Measurements from ENCODE around the gene IPO13. TPM values are rescaled to one million over a fixed set of nuclear protein-coding genes. Genes with fewer than 3 reads are reported as not detected.
A peak's percentile ranks its signal among the peaks of the same experiment; 100 is the strongest.

Gene IPO13
- 26.3 and 26.6 TPM in 2 replicates for total RNA-seq

DNA sequence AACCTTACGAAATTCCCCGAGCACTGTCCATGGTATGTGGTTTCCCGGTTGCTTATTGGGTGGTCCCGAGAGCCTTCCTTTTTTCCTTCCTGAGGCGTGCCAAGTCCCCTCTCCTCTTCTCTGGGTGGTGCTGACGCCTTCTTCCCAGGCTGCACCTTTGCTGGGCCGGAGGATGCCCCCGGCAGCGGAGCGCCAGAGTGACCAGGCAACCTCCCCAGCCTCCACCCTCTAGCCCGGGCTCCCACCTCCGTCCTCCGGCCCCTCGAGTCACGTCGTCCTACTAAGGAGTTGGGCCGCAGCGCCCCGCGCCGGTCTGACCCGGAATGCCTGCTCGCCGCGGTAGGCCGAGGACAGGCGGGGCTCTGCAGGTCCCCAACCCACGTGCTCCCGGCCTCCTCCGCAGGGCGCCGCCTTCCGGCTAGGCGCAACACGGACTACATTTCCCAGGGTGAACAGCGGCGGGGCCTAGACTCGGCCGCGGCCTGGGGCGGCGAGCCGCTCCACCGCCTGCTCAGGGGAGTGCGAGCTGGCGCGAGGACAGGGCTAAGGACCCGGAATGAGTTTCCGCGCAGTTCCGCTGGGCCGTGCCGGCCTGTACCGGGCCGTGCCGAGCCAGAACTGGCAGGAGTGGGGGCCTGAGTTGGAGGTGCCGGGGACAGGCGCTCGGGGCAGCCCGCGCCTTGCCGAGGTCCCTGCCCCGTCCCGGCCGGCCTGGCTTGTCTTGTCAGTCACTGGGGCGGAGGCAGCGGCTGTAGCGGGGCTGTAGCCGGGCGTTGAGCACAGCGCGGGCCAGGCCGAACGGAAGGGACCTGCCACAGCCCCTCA is at the start of gene IPO13:
IPO13 (plus strand) TSS at position 715 of the 825 bp plus-strand sequence. CDS start 651 bp downstream, outside the sequence.
- Mint-ChIP-seq H3K9me3 (no peaks in the 10 kb centered on the region), H3K27ac (peak within 1 kb of the TSS; percentile 97), H3K4me3 (peak within 1 kb of the TSS; percentile 99), H3K36me3 (ENCODE audit: low read depth) (peaks cover 22% of the 10 kb centered on the region), H3K27me3 (no peaks in the 10 kb centered on the region), H3K4me1 (peaks cover 44% of the 10 kb centered on the region)
- peak; percentile 99 for DNase-seq
- intact Hi-C loops (cut with micrococcal nuclease), result loop anchor here (1.0 to 2.0 kb wide), 9 partner anchors 23 to 684 kb away; partner anchors contain the start of genes ATP6V0B, CCDC24, KDM4A and ST3GAL3

DNA sequence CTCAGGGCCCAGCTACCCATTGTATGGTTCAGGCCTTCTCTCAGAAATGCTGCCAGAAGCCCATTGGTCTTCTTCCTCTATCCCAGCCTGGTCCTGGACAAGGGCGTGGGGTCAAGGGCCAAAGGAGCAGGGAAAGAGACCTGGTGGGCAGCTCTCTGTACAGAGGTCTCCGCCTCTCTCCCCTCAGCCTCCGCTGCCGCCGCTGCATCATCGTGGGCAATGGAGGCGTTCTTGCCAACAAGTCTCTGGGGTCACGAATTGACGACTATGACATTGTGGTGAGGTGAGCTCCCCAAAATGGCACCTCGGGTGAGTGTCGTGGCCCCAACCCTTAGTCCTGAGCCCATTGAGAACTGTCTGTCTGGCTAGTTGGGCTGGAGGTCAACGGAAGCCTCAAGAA is 47.8 kb upstream of the IPO13 start:
- H3K27me3 Mint-ChIP-seq, result no peaks in the 10 kb centered on the region
- H3K4me3 Mint-ChIP-seq, result no peak overlapping the region
- H3K36me3 Mint-ChIP-seq (ENCODE audit: low read depth), result peaks cover 7% of the 10 kb centered on the region
- no peaks in the 10 kb centered on the region for H3K9me3 Mint-ChIP-seq
- intact Hi-C loops (cut with micrococcal nuclease), result no loop called here
- DNase-seq, result no peak
- H3K27ac Mint-ChIP-seq, result no peak overlapping the region
- H3K4me1 Mint-ChIP-seq, result no peaks in the 10 kb centered on the region

- Mint-ChIP-seq H3K36me3 (ENCODE audit: low read depth) (peaks cover 7% of the 10 kb centered on the region), H3K4me3 (no peak overlapping the region), H3K4me1 (no peaks in the 10 kb centered on the region), H3K9me3 (no peaks in the 10 kb centered on the region), H3K27me3 (no peaks in the 10 kb centered on the region), H3K27ac (no peak overlapping the region)
- DNase-seq, result no peak
- intact Hi-C loops (cut with micrococcal nuclease), result no loop called here
Observed at GRCh38 chr1:43900386-43900785, 46.4 kb upstream of the IPO13 start.

DNA sequence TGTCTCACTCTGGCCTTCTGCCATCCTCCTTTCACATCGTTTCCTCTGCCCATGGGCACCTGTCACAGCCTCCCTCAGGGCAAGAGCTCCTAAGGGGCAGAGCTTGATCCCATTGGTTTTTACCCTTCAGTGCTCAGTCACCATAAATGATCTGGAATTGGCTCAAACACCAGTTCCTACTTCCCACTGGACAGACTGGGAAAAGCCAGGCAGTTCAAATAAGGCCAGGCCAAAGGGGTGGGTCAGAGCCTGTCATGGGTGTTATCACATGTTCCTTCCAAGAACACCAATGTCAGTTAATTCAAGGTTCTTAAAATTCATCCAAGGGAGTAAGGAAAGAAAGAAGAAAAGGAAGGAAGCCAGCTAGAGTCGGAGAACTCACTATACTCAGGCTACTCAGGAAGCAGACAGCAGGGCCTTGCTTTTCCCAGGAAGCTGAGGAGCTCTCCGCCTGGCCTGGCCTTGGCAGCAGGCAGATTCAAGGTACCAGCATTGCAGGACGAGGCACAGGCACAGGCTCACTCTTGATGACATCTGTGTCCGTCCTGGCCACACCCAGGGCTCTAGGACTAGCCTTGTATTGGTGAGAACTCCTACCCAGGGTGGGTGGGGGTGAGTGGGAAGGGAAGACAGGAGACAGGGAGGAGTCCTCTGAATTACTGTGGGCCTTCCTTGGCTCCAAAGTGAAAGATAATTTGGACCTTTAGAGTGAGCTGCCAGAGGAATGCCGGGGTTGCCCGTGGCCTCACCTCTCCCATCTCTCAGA is 45.4 kb upstream of the IPO13 start:
- Mint-ChIP-seq H3K9me3 (no peaks in the 10 kb centered on the region), H3K36me3 (ENCODE audit: low read depth) (peaks cover 6% of the 10 kb centered on the region), H3K4me1 (no peaks in the 10 kb centered on the region), H3K27me3 (no peaks in the 10 kb centered on the region), H3K4me3 (no peak overlapping the region), H3K27ac (no peak overlapping the region)
- intact Hi-C loops (cut with micrococcal nuclease), result no loop called here
- no peak for DNase-seq

DNA sequence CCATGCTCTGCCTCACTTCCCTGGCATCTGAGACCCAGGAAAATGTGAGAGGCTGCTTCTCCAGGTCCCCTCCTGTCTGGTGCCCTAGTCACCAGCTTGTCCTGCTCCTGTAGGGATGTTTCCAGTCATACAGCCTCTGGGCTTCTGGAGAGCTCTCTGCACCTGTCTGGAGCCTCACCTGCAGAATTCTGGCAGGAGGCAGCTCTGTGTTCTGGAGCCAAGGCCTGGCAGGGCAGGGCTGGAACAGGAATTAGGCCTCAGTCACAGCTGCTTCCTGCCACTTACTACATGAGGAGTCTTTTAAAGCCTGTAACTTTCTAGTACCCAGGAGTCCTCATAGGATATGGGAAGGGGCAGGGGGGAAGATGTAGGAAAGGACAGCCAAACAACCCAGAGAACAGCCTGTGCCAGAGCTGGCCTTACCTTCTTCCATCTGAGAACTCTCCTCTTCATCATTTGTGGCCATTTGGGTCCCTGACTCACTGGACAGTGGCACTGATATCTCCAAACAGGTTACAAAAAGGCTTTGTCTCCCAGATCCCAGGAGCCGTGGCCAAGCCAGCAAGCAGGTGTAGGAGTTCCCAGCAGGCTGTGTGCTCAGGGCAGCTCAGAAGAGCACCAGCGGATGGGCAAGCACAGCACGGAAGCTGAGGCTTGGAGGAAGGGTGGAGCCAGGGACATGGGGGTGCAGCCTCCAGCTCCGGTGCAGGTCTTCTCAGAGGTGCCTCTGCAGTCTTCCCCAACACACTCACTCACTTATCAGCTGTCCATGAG is 44.5 kb upstream of the IPO13 start:
- no peak overlapping the region for H3K4me3 Mint-ChIP-seq
- peak overlapping the region; percentile 22 for H3K27ac Mint-ChIP-seq

GRCh38 chr1:43904660-43905551 is 41.8 kb upstream of the IPO13 start:
- no peaks in the 10 kb centered on the region for H3K4me1 Mint-ChIP-seq
- H3K36me3 Mint-ChIP-seq (ENCODE audit: low read depth), result peaks cover 2% of the 10 kb centered on the region
- no peaks in the 10 kb centered on the region for H3K9me3 Mint-ChIP-seq
- intact Hi-C loops (cut with micrococcal nuclease), result no loop called here
- H3K27me3 Mint-ChIP-seq, result no peaks in the 10 kb centered on the region
- DNase-seq, result no peak
- no peak overlapping the region for H3K27ac Mint-ChIP-seq
- H3K4me3 Mint-ChIP-seq, result no peak overlapping the region

More for the DNA sequence above, 44.5 kb upstream of the IPO13 start:
- intact Hi-C loops (cut with micrococcal nuclease), result no loop called here
- Mint-ChIP-seq H3K9me3 (no peaks in the 10 kb centered on the region), H3K4me1 (no peaks in the 10 kb centered on the region), H3K36me3 (ENCODE audit: low read depth) (peaks cover 4% of the 10 kb centered on the region), H3K27me3 (no peaks in the 10 kb centered on the region)
- no peak for DNase-seq

GRCh38 chr1:43908226-43908625 is 38.5 kb upstream of the IPO13 start:
- no peak overlapping the region for H3K4me3 Mint-ChIP-seq
- H3K27ac Mint-ChIP-seq, result no peak overlapping the region
- no peaks in the 10 kb centered on the region for H3K27me3 Mint-ChIP-seq
- H3K4me1 Mint-ChIP-seq, result no peaks in the 10 kb centered on the region
- no peaks in the 10 kb centered on the region for H3K9me3 Mint-ChIP-seq
- DNase-seq, result no peak
- H3K36me3 Mint-ChIP-seq (ENCODE audit: low read depth), result no peaks in the 10 kb centered on the region
- intact Hi-C loops (cut with micrococcal nuclease), result no loop called here

DNA sequence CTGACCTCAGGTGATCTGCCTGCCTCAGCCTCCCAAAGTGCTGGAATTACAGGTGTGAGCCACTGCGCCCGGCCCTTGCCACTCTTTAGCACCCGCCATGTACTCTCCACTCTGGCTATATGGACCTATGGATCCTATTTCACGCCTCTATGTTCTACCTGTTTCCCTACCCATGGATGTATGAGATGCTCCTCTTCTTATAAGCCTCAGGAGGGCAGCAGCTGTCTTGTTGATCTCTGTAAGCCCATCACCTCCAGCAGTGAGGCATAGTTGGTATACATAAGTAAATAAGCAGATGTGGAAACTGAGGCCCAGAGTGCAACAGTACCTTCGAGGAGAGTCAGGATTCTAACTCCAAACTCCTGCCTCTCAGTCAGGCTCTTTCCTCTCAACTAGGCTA is 37.9 kb upstream of the IPO13 start:
- Mint-ChIP-seq H3K27me3 (no peaks in the 10 kb centered on the region), H3K4me1 (no peaks in the 10 kb centered on the region), H3K4me3 (no peak overlapping the region), H3K36me3 (ENCODE audit: low read depth) (no peaks in the 10 kb centered on the region), H3K9me3 (no peaks in the 10 kb centered on the region), H3K27ac (no peak overlapping the region)
- DNase-seq, result no peak
- intact Hi-C loops (cut with micrococcal nuclease), result no loop called here

- H3K9me3 Mint-ChIP-seq, result no peaks in the 10 kb centered on the region
- no peak overlapping the region for H3K27ac Mint-ChIP-seq
- H3K27me3 Mint-ChIP-seq, result no peaks in the 10 kb centered on the region
- DNase-seq, result no peak
- no peaks in the 10 kb centered on the region for H3K36me3 Mint-ChIP-seq (ENCODE audit: low read depth)
- intact Hi-C loops (cut with micrococcal nuclease), result no loop called here
- H3K4me1 Mint-ChIP-seq, result no peaks in the 10 kb centered on the region
- H3K4me3 Mint-ChIP-seq, result no peak overlapping the region
Observed at GRCh38 chr1:43910343-43910742, 36.4 kb upstream of the IPO13 start.

- Mint-ChIP-seq H3K9me3 (no peaks in the 10 kb centered on the region), H3K4me3 (no peak overlapping the region), H3K36me3 (ENCODE audit: low read depth) (no peaks in the 10 kb centered on the region), H3K4me1 (no peaks in the 10 kb centered on the region), H3K27ac (no peak overlapping the region), H3K27me3 (no peaks in the 10 kb centered on the region)
- intact Hi-C loops (cut with micrococcal nuclease), result no loop called here
- DNase-seq, result no peak
Observed at GRCh38 chr1:43912607-43913006, 34.1 kb upstream of the IPO13 start.

DNA sequence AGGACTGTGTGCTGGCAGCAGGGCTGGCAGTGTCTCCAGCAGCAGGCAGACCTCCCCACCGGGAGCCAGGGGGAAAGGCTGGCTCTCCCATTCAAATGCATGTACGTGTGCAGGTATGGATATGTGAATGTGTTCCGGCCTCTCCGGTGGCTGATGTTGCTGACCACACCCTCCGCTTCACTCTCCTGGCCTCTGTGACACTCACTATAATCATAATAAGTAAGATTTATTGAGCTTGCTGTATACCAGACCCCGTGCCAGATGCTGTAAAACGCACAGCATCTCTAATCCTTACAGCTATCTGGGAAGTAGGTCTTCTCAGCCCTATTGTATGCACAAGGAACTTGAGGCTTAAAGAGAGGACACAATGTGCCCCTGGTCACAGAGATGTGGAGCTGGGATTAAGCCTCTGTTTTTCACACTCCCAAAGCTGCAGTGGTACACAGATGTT is 33.7 kb upstream of the IPO13 start:
- Mint-ChIP-seq H3K9me3 (no peaks in the 10 kb centered on the region), H3K36me3 (ENCODE audit: low read depth) (no peaks in the 10 kb centered on the region), H3K4me1 (no peaks in the 10 kb centered on the region), H3K27ac (no peak overlapping the region), H3K4me3 (no peak overlapping the region), H3K27me3 (no peaks in the 10 kb centered on the region)
- DNase-seq, result no peak
- intact Hi-C loops (cut with micrococcal nuclease), result no loop called here

GRCh38 chr1:43913666-43914360 is 32.9 kb upstream of the IPO13 start:
- Mint-ChIP-seq H3K4me1 (no peaks in the 10 kb centered on the region), H3K9me3 (no peaks in the 10 kb centered on the region), H3K36me3 (ENCODE audit: low read depth) (no peaks in the 10 kb centered on the region), H3K4me3 (no peak overlapping the region), H3K27ac (no peak overlapping the region), H3K27me3 (no peaks in the 10 kb centered on the region)
- intact Hi-C loops (cut with micrococcal nuclease), result no loop called here
- no peak for DNase-seq

All from activated CD4-positive, alpha-beta T cell treated with anti-CD3 and anti-CD28 coated beads, Interleukin-2, amount 10 ng/mL, durations not matched to agents 24 days and 14 days (primary cell).